Stomach (tissue), 9 donors: ENCODE results near the gene CORO1C. TPM values are rescaled to one million over a fixed set of nuclear protein-coding genes. Genes with fewer than 3 reads are reported as not detected.

ENCODE experiments used
- DNase-seq, 2 donors: peaks; one replicate each; pipeline versions ENCODE4 v3.0.0 to v3.0.0-alpha.2; 2013 to 2019
- H3K27ac ChIP-seq, 5 donors: fragments of 200-600 bp in 4 of 5; sonication (generic) in 4 of 5; one replicate each; pipeline ENCODE4 v1.5.1; 2013 to 2019; ENCODE audit warnings: mild to moderate bottlenecking in 1 of 5, moderate library complexity in 1 of 5
- H3K27me3 ChIP-seq, 3 donors: fragments of 200-600 bp; sonication (generic); one replicate each; pipeline ENCODE4 v1.5.1; 2017 to 2019; ENCODE audit warnings: mixed run types in 1 of 3
- H3K36me3 ChIP-seq, 4 donors: fragments of 200-600 bp; sonication (generic); 1 replicate in 3 of 4; 2 replicates in 1 of 4; pipeline ENCODE4 v1.5.1; 2016 to 2019
- H3K4me1 ChIP-seq, 4 donors: fragments of 200-600 bp; sonication (generic); one replicate each; pipeline ENCODE4 v1.5.1; 2016 to 2019
- H3K4me3 ChIP-seq, 4 donors: fragments of 200-600 bp; sonication (generic) in 3 of 4; one replicate each; pipeline ENCODE4 v1.5.1; 2016 to 2019; ENCODE audit warnings: mild to moderate bottlenecking in 1 of 4
- H3K9me3 ChIP-seq, 4 donors: fragments of 200-600 bp; sonication (generic); one replicate each; pipeline ENCODE4 v1.5.1; 2016 to 2019
- CTCF ChIP-seq, 7 experiments: fragments of 450-650 bp in 4 of 7; fragments of 200-600 bp in 3 of 7; sonication (generic) in 3 of 7; IDR thresholded peaks; one replicate each; pipeline ENCODE4 v1.5.1; 2016 to 2019; ENCODE audit warnings: antibody characterized with exemption in 7 of 7, control low read depth in 2 of 7, mild to moderate bottlenecking in 1 of 7
- EP300 ChIP-seq: sonication (generic); formaldehyde crosslinking; IDR thresholded peaks from one replicate; pipeline ENCODE4 v1.6.1; 2017; ENCODE audit warnings: antibody characterized with exemption
- POLR2A ChIP-seq, 4 donors: fragments of 450-650 bp; IDR thresholded peaks; one replicate each; pipeline ENCODE4 v1.6.1; 2016; ENCODE audit warnings: antibody characterized with exemption in 4 of 4, control low read depth in 2 of 4, mild to moderate bottlenecking in 1 of 4, moderate library complexity in 1 of 4
- POLR2AphosphoS5 ChIP-seq, 3 donors: sonication (generic); formaldehyde crosslinking; IDR thresholded peaks; one replicate each; pipeline ENCODE4 v1.6.1; 2016; ENCODE audit warnings: antibody characterized with exemption in 3 of 3
- WGBS, 5 donors: extraction: QIAGEN DNeasy Blood & Tissue Kit in 3 of 5; methylation state at CpG; one replicate each; pipeline versions ENCODE4 v1.1.5 to v1.1.7; 2013 to 2018; 5-methylcytosine and 5-hydroxymethylcytosine counted together
- intact Hi-C: fragments of 100-400 bp; cut with DNase I; formaldehyde crosslinking; loops from one replicate; pipeline ENCODE4 v1.15.1; 2023; ENCODE audit warnings: low total_unique reads
- polyA plus RNA-seq, 3 donors: library from polyadenylated mRNA; stranded (reverse); fragments of 200-250 nt; gene quantifications; one replicate each; pipeline ENCODE4 v1.2.3, GENCODE V29; 2013
- total RNA-seq, 5 donors: library from RNA; depleted of rRNA; stranded (reverse); fragments of >200 nt; gene quantifications; one replicate each; pipeline versions ENCODE4 v1.1.0 to v1.2.3, GENCODE V29; 2014 to 2016
- donor health status: healthy with polysubstance abuse.
- donor health status: Bipolar disorder and iron deficiency.
- donor health status: healthy.

CORO1C gene
- total and polyA plus RNA-seq, 8 donors = 27.4 to 392 (median 143) TPM

GRCh38 chr12:108643941-108644810 lies 87.1 kb downstream of the CORO1C start:
- H3K4me3 ChIP-seq = no peak overlapping the region
- 63 to 79% (median 71%) methylated on average over 15 to 18 of the region's 18 CpGs for WGBS, 5 donors
- no peak for DNase-seq
- peaks cover 0 to 51% (median 25%) of the 10 kb centered on the region in 4 donors for H3K4me1 ChIP-seq
- H3K27ac ChIP-seq = peak overlapping the region in 4 of 5 donors; percentile 2 to 60 (median 47)
- TF ChIP-seq POLR2A (IDR thresholded peaks at IDR 0.05) (no peak), POLR2AphosphoS5 (IDR thresholded peaks at IDR 0.05) (peak in 1 of 3 donors; percentile 17)
- intact Hi-C loops = no loop called here
- no peaks in the 10 kb centered on the region for H3K27me3 ChIP-seq
- H3K36me3 ChIP-seq = peaks cover 12 to 46% (median 41%) of the 10 kb centered on the region in 4 donors
- no peaks in the 10 kb centered on the region for H3K9me3 ChIP-seq

GRCh38 chr12:108642899-108643654 lies 88.2 kb downstream of the CORO1C start:
- WGBS, 5 donors = 84 to 100% (median 94%) methylated on average over 1 of the region's 1 CpG
- Histone ChIP-seq H3K27me3 (peaks cover 0 to 6% (median 5%) of the 10 kb centered on the region in 3 donors), H3K36me3 (peaks cover 10 to 35% (median 30%) of the 10 kb centered on the region in 4 donors), H3K9me3 (no peaks in the 10 kb centered on the region), H3K4me3 (no peak overlapping the region), H3K27ac (peak overlapping the region in 3 of 5 donors; percentile 2 to 60 (median 40)), H3K4me1 (peaks cover 4 to 62% (median 30%) of the 10 kb centered on the region in 4 donors)
- intact Hi-C loops = no loop called here
- no peak for TF ChIP-seq POLR2A (IDR thresholded peaks at IDR 0.05)
- no peak for TF ChIP-seq EP300
- TF ChIP-seq CTCF (IDR thresholded peaks at IDR 0.05) = no peak
- TF ChIP-seq POLR2AphosphoS5 (IDR thresholded peaks at IDR 0.05) = no peak
- no peak for DNase-seq

- Histone ChIP-seq H3K27ac (peak overlapping the region in 3 of 5 donors; percentile 21 to 56 (median 32)), H3K36me3 (peaks cover 10 to 28% (median 23%) of the 10 kb centered on the region in 4 donors), H3K4me1 (peaks cover 4 to 69% (median 36%) of the 10 kb centered on the region in 4 donors), H3K4me3 (no peak overlapping the region), H3K27me3 (peaks cover 0 to 7% (median 5%) of the 10 kb centered on the region in 3 donors), H3K9me3 (no peaks in the 10 kb centered on the region)
- intact Hi-C loops = no loop called here
- 77 to 82% (median 80%) methylated on average over 16 of the region's 16 CpGs for WGBS, 5 donors
- no peak for TF ChIP-seq POLR2AphosphoS5 (IDR thresholded peaks at IDR 0.05)
- no peak for TF ChIP-seq EP300
- no peak for TF ChIP-seq CTCF (IDR thresholded peaks at IDR 0.05)
- TF ChIP-seq POLR2A (IDR thresholded peaks at IDR 0.05) = no peak
- no peak for DNase-seq
Observed at GRCh38 chr12:108642269-108642870, 88.9 kb downstream of the CORO1C start.

- peaks cover 6 to 21% (median 16%) of the 10 kb centered on the region in 4 donors for H3K36me3 ChIP-seq
- WGBS, 5 donors = 55 to 67% (median 60%) methylated on average over 7 to 9 of the region's 9 CpGs
- H3K27me3 ChIP-seq = peaks cover 0 to 7% (median 5%) of the 10 kb centered on the region in 3 donors
- DNase-seq = no peak
- no peak overlapping the region for H3K4me3 ChIP-seq
- peaks cover 4 to 69% (median 36%) of the 10 kb centered on the region in 4 donors for H3K4me1 ChIP-seq
- intact Hi-C loops = no loop called here
- no peaks in the 10 kb centered on the region for H3K9me3 ChIP-seq
- TF ChIP-seq CTCF (IDR thresholded peaks at IDR 0.05) = no peak
- no peak for TF ChIP-seq POLR2A (IDR thresholded peaks at IDR 0.05)
- TF ChIP-seq POLR2AphosphoS5 (IDR thresholded peaks at IDR 0.05) = no peak
- no peak for TF ChIP-seq EP300
- H3K27ac ChIP-seq = peak overlapping the region in 3 of 5 donors; percentile 21 to 56 (median 32)
Observed at GRCh38 chr12:108641446-108642268, 89.7 kb downstream of the CORO1C start.
